NT2/D1 (cell line): ENCODE results near the gene CLCN6.

Experiments
- DNase-seq: peaks from one replicate; pipeline ENCODE4 v3.0.0-alpha.2; 2011; ENCODE audit warnings: low read depth, low spot score
- H3K27me3 ChIP-seq: 2 replicates; pipeline ENCODE4 v1.6.0; 2011; ENCODE audit warnings: mild to moderate bottlenecking; ENCODE audit not compliant: insufficient read length, insufficient read depth
- H3K36me3 ChIP-seq: 2 replicates; pipeline ENCODE4 v1.6.1; 2011; ENCODE audit warnings: mild to moderate bottlenecking, low read length, mixed read lengths; ENCODE audit not compliant: insufficient read depth, insufficient read length
- H3K4me1 ChIP-seq: 2 replicates; pipeline ENCODE4 v1.5.1; 2011; ENCODE audit not compliant: insufficient read depth, insufficient read length
- H3K4me3 ChIP-seq: 2 replicates; pipeline ENCODE4 v1.5.1; 2011; ENCODE audit warnings: low read depth; ENCODE audit not compliant: insufficient read length
- H3K9ac ChIP-seq: 2 replicates; pipeline ENCODE4 v1.6.0; 2011; ENCODE audit warnings: low read depth; ENCODE audit not compliant: insufficient read length
- H3K9me3 ChIP-seq: 2 replicates; pipeline ENCODE4 v1.5.1; 2011; ENCODE audit warnings: mild to moderate bottlenecking, low read length; ENCODE audit not compliant: insufficient read depth
- SUZ12 ChIP-seq: IDR thresholded peaks from 2 replicates; pipeline ENCODE4 v1.6.1; 2011; ENCODE audit not compliant: insufficient read length, insufficient read depth; ENCODE audit errors: extremely low read depth
- YY1 ChIP-seq: IDR thresholded peaks from 2 replicates; pipeline ENCODE4 v1.6.1; 2011; ENCODE audit not compliant: insufficient read length, insufficient read depth
- ZNF274 ChIP-seq: IDR thresholded peaks from 2 replicates; pipeline ENCODE4 v1.6.1; 2011; ENCODE audit warnings: mild to moderate bottlenecking, low read depth, low read length

CLCN6 gene

GRCh38 chr1:11888206-11888876 is 82.3 kb downstream of the CLCN6 start:
- no peaks in the 10 kb centered on the region for H3K36me3 ChIP-seq
- no peak for TF ChIP-seq YY1
- no peak for TF ChIP-seq ZNF274
- no peak for TF ChIP-seq SUZ12

DNA sequence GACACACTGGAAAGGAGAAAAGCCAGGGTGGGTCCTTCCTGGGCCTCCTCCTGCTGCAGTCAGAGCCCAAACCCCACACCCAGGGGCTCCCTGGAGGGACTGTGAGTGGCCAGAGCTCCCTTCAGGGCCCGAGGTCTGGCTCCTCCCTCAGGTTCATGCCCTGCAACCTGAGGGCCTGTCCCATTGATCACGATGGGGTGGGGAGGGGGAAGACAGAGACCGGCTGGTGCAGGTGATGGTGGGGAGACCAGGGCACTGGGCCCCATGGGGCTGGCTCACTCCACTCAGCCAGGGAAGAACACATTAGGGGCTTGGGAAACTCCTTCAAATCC is 82.9 kb downstream of the CLCN6 start:
- H3K9me3 ChIP-seq, result no peaks in the 10 kb centered on the region
- no peak overlapping the region for H3K4me3 ChIP-seq
- H3K4me1 ChIP-seq, result no peaks in the 10 kb centered on the region
- no peak for DNase-seq
- H3K36me3 ChIP-seq, result no peaks in the 10 kb centered on the region
- TF ChIP-seq SUZ12, result no peak
- no peak for TF ChIP-seq ZNF274
- no peak for TF ChIP-seq YY1
- H3K9ac ChIP-seq, result no peak overlapping the region
- H3K27me3 ChIP-seq, result no peaks in the 10 kb centered on the region

More at GRCh38 chr1:11888206-11888876, 82.3 kb downstream of the CLCN6 start:
- Histone ChIP-seq H3K4me3 (no peak overlapping the region), H3K9me3 (no peaks in the 10 kb centered on the region), H3K27me3 (no peaks in the 10 kb centered on the region), H3K9ac (no peak overlapping the region), H3K4me1 (peaks cover 2% of the 10 kb centered on the region)
- DNase-seq, result no peak

- Histone ChIP-seq H3K9me3 (no peaks in the 10 kb centered on the region), H3K36me3 (no peaks in the 10 kb centered on the region), H3K27me3 (no peaks in the 10 kb centered on the region), H3K4me3 (no peak overlapping the region), H3K4me1 (no peaks in the 10 kb centered on the region), H3K9ac (no peak overlapping the region)
- DNase-seq, result no peak
- no peak for TF ChIP-seq YY1
- no peak for TF ChIP-seq ZNF274
- no peak for TF ChIP-seq SUZ12
Observed at GRCh38 chr1:11891433-11892186, 85.6 kb downstream of the CLCN6 start.
